AML-193 (cell line): ENCODE results near the gene DACT1.

Experiments
- DNase-seq, 2 experiments: peaks; one replicate each; lab custom pipeline; 2025; lab: John Stamatoyannopoulos, UW

DACT1 gene

GRCh38 chr14:58635091-58635830, 2.5 kb upstream of the DACT1 start:
- DNase-seq = no peak

- no peak for DNase-seq
Observed at GRCh38 chr14:58636129-58636528, 1.6 kb upstream of the DACT1 start.

- DNase-seq = no peak
Observed at GRCh38 chr14:58637040-58637390, 747 bp upstream of the DACT1 start.

- DNase-seq = no peak
Observed at GRCh38 chr14:58638231-58639197, 752 bp downstream of the DACT1 start.

- no peak for DNase-seq
Observed at GRCh38 chr14:58639198-58639565, 1.4 kb downstream of the DACT1 start.

GRCh38 chr14:58639842-58640484, 2.2 kb downstream of the DACT1 start:
- DNase-seq = peak; percentile 9 to 28

- no peak for DNase-seq
Observed at GRCh38 chr14:58640959-58641358, 3.2 kb downstream of the DACT1 start.

- DNase-seq = no peak
Observed at GRCh38 chr14:58641509-58641908, 3.7 kb downstream of the DACT1 start.

- no peak for DNase-seq
Observed at GRCh38 chr14:58643366-58643765, 5.6 kb downstream of the DACT1 start.

GRCh38 chr14:58645641-58646040, 7.9 kb downstream of the DACT1 start:
- DNase-seq = no peak

GRCh38 chr14:58646479-58646878, 8.7 kb downstream of the DACT1 start:
- DNase-seq = no peak

GRCh38 chr14:58647777-58648176, 10.0 kb downstream of the DACT1 start:
- no peak for DNase-seq

GRCh38 chr14:58650857-58651256, 13.1 kb downstream of the DACT1 start:
- no peak for DNase-seq

- DNase-seq = no peak
Observed at GRCh38 chr14:58656671-58657411, 19.1 kb downstream of the DACT1 start.

- DNase-seq = no peak
Observed at GRCh38 chr14:58659061-58659460, 21.3 kb downstream of the DACT1 start.

GRCh38 chr14:58659846-58660245, 22.1 kb downstream of the DACT1 start:
- no peak for DNase-seq

- no peak for DNase-seq
Observed at GRCh38 chr14:58660407-58660806, 22.6 kb downstream of the DACT1 start.

- no peak for DNase-seq
Observed at GRCh38 chr14:58662018-58662417, 24.3 kb downstream of the DACT1 start.

- DNase-seq = no peak
Observed at GRCh38 chr14:58662759-58663158, 25.0 kb downstream of the DACT1 start.

- no peak for DNase-seq
Observed at GRCh38 chr14:58663494-58664111, 25.8 kb downstream of the DACT1 start.

- no peak for DNase-seq
Observed at GRCh38 chr14:58665773-58666500, 28.2 kb downstream of the DACT1 start.
